Stimulated activated CD8-positive, alpha-beta memory T cell treated with anti-CD3 and anti-CD28 coated beads, Interleukin-15, amount 100 ng/mL, for 1 hour (primary cell): Measurements from ENCODE around the gene C22orf31.
A peak's percentile ranks its signal among the peaks of the same experiment; 100 is the strongest.
"Not testable (repeated sequence)": the region's sequence is repeated elsewhere in the genome, so short reads cannot be mapped to it uniquely, and the experiment has no call there.

Source experiments
- DNase-seq: peaks from one replicate; pipeline ENCODE4 v3.0.0-alpha.2; 2020; ENCODE audit warnings: low read depth

The C22orf31 gene

DNA sequence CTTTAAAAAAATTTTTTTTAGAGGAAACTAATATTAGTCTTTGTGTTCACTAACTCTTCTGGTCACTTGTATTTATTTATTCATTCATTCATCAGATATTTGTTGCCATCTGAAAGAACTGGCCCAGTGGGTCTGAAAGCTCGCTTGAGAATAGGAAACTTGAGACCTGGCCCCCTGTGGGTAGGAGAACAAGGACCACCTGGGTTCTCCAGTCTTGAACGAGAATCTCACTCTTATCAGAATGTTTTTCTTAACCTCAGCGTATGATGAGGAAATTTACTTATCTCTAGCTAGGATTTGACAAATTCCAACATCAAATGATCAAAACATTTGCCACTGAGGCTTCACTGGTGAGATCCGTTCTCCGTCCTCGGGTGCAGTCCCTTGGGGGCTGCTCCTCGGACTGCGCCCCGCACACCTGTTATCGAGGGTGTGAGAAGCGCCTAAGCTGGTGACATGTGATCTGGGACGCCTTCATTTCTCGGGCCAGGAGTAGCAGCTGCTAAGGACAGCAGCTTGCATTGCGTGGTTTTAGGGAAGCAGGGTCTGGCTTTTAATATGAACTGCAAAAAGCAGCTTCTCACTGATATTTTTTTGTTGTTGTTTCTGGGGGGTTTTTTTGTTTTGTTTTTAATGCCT is 6.3 kb downstream of the C22orf31 start:
- no peak for DNase-seq

DNA sequence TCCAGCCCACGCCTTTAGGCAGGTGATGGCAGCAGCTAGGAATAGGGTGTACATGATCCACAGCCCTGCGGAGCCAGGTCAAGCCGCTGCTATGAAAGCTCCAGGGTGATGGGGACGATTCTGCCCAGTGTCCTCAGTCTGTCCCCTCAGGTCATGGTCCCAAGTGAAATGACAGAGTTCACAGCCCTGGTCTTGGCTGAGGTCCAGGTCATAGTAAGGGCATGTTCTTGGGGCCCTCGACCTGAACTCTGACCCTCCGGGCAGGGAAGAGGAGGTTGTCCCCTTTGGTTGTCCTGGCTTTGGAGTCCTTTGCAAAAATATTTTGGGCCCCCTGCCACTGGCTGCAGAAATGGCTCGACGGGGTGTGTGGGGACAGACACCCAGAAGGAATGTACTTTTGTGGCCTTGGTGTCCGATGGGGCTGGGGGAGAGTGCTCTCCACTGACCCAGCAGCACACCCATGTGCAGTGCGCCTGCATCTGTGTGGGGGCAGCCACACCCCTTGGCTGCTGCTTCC is 7.3 kb downstream of the C22orf31 start:
- no peak for DNase-seq

DNA sequence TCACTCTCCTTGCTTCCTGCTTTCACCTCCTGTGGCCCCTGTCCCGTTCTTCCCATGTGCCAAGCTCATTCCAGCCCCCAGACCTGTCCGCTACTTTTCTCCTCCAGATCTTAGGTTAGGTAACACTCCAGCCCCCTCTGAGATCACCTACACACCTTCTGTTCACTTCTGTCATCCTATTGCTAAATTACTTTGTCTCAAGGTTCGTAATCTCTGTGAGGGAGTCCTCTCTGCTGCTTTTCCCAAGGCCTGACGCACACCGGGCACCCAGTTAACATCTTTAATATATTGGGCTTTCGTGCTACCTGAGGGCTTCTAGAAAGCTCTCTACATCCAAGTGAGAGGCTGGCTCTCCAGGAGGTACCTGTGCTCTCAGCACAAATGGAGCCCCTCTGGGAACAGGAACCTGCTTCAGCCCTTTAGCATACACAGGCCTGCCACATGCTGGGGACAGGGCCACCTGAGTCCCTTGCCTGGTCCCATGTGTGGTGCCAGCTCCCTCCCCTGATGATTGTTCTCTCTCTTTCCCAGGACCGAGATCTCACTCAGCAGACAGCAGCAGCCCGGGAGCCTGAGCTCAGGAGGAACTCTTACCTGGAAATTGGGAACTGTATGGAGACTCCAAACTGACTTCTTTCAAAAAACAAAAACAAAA is 8.5 kb downstream of the C22orf31 start:
- DNase-seq, result no peak

DNA sequence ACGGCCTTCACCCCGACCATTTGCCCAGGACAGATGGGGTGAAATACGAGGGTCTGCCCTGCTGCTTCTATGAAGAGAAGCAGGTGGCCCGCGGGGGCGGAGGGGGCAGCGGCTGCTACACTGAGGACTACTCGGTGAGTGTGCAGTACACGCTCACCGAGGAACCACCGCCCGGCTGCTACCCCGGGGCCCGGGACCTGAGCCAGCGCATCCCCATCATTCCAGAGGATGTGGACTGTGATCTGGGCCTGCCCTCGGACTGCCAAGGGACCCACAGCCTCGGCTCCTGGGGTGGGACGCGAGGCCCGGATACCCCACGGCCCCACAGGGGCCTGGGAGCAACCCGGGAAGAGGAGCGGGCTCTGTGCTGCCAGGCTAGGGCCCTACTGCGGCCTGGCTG is 11.2 kb downstream of the C22orf31 start:
- no peak for DNase-seq

DNA sequence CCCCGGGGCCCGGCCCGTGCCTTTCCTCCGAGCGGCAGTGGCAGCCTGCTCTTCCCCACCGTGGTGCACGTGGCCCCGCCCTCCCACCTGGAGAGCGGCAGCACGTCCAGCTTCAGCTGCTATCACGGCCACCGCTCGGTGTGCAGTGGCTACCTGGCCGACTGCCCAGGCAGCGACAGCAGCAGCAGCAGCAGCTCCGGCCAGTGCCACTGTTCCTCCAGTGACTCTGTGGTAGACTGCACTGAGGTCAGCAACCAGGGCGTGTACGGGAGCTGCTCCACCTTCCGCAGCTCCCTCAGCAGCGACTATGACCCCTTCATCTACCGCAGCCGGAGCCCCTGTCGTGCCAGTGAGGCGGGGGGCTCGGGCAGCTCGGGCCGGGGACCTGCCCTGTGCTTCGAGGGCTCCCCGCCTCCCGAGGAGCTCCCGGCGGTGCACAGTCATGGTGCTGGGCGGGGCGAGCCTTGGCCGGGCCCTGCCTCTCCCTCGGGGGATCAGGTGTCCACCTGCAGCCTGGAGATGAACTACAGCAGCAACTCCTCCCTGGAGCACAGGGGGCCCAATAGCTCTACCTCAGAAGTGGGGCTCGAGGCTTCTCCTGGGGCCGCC is 11.9 kb downstream of the C22orf31 start:
- DNase-seq, result no peak

DNA sequence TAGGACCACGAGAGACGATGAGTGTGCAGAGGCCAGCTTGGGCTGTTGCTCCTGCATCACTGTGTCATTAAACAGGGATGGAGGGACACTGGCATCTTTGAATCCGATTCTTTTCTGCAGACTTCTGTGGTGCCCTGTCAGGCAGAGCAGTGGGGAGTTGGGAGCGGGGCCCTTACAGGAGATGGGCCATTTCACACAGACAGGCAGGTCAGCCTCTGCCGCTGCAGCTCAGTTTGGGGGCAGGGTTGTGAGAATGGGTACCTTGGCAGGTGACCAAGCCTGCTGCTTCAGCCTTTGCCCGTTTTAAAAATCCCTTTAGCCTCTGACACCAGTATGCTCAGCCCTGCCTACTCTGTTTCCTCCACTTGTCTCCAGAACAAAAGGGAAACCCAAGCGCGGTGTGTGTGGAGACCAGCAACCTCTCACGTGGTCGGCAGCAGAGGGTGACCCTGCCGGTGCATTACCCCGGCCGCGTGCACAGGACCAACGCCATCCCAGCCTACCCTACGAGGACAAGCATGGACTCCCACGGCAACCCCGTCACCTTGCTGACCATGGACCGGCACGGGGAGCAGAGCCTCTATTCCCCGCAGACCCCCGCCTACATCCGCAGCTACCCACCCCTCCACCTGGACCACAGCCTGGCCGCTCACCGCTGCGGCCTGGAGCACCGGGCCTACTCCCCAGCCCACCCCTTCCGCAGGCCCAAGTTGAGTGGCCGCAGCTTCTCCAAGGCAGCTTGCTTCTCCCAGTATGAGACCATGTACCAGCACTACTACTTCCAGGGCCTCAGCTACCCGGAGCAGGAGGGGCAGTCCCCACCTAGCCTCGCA is 12.6 kb downstream of the C22orf31 start:
- DNase-seq, result no peak

DNA sequence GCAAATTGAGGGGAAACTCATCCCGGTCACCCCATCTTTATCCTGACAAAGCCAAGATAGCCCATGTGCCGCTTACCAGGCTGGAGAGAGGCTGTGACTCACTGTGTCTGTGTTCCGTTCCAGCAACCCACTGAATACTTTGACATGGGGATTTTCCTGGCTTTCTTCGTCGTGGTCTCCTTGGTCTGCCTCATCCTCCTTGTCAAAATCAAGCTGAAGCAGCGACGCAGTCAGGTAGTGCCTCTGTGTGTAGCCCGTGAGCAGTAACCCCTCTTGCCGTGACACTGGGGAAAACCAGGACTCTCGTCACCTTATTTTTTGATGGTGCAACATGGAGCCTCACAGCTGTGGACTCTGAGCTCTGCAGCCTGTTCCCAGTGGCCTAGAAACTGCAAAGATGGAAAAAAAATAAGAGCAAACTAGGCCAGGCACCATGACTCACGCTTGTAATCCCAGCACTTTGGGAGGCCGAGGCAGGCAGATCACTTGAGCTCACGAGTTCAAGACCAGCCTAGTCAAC is 16.9 kb downstream of the C22orf31 start:
- no peak for DNase-seq

DNA sequence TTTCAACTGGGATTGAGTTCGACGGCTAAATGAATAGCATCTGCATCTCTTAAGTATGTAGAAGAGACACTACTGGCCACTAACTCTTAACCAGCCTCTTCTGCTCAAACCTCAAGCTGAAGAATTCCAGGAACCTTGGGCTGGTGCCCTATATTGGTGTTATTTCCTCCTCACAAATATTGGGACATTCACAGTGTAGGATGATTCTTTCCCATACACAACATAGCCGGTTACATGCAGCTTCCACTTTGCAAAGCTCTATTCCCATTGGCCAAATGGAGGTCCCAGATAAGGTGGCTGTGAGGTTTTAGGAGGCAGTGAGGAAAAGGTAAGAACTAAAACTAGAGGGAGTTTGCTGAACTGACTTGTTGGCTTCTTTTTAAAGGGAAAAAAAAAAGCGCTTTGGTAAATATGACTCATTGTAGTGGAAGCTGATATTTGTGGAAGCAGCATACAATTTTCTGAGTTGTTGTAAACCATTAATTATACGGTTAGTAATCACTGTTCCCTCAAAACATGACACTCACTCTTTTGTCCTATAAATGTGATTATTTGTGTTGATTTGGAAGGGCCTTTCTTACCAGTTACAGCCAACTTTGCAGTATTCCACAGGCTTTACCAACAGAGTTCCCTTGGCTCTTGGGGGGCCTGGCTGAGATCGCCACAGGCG is 17.6 kb downstream of the C22orf31 start:
- DNase-seq, result no peak

DNA sequence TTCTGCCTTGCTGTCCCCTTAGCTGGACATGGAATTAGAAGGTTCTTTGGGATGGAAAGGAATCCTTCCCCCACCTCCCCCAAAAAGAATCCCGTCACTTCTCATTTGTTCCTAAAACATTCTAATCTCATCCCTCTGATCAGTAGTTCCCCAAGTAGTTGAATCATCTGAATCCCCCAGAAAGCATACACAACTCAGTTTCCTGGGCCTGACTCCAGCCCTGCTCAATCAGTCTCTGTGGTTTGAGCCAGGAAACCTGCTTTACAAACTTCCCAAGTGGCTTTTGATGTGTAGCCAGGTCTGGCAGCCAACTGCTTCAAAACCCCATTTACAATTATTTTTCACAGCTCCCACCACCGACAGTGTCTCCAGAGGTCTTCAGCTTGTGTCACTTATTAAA is 20.2 kb downstream of the C22orf31 start:
- no peak for DNase-seq

DNA sequence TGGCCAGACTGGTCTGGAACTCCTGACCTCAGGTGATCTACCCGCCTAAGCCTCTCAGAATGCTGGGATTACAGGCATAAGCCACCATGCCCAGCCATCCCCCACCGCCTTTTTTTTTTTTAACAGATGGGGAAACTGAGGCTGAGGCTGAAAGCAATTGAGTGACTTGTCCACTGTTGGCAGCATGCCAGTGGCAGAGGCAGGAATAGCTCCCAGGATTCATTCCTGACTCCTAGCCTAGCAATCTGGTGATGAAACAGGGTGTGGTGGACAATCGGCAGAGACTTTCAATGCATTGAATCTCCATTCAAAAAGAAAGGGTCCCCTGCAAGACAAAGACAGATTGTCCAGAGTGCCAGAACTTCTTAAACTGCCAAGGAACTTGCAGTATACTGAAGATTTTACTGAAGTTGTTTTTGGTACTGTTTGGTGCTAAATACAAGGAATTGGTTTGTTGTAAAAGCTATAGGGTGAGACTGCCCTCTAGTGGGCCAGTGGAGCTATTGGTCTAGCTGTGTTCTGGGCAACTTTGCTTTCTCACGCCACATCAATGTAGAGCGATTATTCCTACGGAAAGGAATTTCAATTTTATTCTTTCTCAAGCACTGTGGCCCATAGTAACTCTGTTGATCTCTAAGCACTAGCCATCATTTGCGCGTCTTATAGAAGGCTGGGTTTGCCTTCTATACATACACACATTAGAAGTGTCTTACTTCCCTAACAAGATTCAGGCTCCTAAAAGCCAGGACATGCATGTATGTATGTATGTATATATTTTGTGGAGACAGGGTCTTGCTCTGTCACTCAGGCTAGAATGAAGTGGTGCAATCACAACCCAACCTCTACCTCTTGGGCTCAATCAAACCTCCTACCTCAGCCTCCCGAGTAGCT is 21.0 kb downstream of the C22orf31 start:
- DNase-seq, result peak; percentile 27

DNA sequence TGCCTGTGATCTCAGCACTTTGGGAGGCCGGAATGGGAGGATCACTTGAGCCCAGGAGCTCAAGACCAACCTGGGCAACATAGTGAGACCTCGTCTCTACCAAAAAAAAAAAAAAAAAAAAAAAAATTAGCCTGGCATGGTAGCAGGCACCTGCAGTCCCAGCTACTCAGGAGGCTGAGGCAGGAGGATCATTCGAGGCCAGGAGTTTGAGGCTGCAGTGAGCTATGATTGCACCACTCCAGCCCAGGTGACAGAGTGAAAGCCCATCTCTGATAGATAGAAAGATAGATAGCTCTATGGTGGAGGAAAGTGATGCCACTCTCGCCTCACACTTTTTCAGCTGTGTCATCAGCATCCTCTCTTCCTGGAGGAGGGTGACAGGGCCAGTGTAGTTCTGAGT is 21.9 kb downstream of the C22orf31 start:
- DNase-seq, result not testable (repeated sequence)

DNA sequence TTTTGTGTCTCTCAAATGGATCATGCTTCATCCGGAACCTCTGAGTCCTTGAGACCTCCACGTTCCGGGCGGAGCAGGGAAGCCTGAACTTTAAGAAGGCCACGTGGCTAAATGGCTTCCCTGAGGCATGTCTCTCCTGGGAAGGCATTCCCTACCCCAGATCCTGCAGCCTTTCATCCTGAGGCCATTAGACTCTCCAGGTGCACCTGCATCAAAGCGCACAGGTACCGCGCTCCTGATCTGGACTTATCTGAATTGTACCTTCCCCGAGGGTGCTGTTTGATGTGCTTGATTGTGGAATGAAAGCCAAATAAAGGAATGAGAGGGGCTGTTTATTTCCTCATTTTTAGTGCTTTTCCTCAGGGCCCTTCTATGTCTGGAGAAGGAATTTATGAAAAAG is 22.5 kb downstream of the C22orf31 start:
- DNase-seq, result no peak

DNA sequence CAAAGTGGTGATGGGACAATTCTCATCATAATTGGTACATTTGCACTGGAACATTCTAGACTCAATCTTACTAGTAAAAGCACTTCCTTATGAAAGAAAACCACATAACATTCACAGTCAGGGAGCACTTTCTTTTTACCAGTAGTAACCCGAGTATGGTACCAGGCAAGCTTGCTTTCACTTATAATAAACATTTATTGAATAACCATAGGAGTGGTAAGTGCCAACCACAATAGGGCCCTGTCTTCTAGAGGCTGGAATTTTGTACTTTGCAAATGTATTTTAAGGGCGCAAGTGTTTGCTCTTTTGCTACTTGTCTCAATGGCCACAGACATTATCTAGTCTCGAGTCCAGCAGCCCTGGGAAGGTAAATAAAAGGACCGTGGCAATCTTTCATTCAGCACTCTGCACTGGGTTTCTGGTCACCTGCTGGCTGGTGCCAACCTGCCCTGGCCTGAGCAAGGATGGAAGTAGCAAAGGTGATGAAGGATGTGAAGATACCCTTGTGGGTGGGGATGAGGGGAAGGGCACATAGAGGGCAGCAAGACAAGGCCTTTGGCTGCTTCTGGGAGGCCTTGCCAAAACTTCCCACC is 24.2 kb downstream of the C22orf31 start:
- no peak for DNase-seq

DNA sequence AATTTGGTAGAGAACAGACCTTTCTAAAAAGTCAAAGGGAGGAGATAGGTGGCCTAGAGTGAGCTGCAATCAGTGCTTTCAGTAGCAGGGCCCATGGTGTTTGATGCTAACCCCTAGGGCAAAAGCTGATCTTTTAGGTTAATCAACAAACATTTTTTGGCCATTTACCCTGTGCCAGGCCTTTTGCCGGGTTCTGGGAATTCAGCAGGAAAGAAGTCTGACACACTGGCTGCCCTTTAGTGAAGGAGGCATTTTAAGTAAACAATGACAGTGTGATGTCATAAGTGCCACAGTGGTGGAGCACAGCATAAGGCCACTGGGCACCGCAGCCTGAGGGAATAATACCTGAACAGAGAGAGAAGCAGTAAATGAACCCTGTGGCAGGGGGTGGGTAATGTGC is 29.0 kb downstream of the C22orf31 start:
- no peak for DNase-seq

DNA sequence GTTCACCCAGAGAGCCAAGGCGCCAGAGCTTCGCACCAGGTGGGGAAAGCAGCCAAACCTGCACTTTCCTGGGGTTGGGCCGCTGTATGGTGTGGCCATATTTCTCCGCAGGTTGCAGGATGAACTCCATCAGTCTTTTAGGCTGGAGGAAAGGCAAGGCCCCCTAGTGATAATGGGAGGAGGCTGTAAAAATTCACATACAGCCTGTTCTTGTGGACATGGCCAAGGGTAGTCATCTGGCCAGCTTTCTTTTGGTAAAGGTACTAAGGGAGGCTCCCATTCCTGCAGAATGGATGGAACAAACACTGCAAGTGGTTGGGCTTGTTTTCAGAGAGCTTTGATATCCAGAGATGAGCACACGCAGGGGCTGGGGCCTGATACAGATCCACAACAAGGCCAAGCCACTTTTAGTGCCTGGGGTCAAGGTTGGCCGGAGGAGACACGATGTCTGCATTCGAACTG is 29.6 kb downstream of the C22orf31 start:
- no peak for DNase-seq

DNA sequence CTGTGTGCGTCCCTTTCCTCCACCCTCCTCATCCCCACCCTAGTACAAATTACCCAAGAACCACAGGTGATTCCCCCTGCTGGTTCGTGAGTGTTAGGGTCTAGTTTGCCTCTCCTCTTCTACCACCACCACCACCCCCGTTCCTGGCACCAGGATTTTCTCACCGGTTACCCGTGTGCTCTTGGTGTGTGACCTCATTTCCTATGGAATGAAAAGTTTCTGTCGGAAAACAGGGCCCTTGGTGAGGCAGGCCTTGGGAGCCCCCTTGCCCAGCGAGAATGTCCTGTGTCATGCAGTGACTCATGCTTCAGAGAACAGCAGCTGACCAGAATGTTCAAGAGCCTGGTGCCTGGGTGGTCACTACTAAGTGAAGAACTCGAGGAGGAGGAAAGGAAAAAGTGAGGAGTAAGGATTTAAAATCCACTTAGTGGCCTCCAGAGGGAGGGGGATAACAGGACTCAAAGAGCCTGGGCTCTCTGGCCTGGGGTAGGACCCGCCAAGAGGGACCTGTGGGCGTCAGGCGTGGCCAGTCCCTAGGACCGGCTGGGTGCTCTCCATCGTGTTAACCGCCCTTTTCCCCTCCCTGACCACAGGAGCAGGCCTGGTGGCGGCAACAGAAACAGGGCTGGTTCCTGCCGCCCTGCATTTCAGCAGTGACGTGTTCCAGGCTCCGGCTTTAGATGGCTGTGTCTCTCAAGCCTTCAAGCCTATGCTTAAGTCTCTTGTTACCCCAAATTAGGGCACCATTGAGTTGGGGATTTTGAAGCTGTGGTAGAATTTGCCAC is 30.2 kb downstream of the C22orf31 start:
- DNase-seq, result no peak

DNA sequence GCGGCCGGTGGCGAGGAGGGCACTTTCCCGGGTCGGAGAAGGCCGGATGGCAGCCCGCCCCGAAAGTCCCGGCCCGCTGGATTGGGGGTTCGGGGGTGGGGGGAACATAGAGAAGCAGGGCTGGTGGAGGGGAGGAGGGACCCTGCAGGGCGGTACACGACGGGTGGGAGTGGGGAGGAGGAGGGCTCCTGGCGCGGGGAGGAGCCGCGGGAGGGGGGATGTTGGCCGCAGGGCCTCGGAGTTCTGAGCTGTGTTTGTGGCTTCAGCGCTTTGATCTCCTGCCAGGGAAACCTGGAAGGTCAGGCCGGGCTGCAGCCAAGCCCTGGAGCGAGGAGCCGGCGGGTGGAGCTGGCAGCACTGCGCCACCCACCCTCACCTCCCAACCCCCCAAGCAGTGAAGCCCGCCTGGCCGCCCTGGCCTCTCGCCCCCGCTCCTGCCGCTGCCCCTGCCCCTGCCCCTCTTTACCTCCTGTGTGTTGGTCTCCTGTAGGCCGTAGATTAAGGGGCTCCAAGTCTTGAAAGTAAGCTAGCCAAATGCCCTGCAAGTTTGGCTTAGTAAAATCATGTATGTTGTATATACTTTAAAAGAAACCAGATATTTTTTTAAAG is 30.9 kb downstream of the C22orf31 start:
- DNase-seq, result no peak

DNA sequence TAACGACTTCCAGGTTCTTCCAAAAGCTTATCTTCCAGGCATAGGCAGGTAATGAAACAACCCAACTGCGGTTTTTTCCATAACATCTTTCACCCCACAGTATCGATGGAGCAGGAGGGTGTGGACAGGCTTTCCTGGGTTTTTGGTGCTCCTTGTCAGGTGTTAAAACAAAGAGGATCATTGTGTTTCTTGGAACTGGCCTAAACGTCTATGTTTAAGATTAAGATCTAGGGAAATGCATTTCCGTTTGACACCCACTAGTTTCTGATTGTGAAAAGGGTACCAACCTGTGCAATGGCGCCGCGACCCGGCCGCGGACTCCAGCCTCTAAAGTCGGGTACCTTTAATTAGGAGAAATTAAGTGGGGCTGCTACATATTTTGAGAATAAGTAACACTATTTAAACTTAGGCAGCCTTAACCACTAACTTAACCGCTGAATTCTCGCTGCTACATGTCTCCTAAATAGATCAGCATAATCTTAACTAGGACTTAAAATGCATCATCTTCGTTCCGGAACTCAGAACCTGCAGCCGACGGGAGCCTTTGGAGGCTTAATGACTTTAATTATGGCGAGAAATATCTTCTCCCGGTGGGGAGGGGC is 31.5 kb downstream of the C22orf31 start:
- no peak for DNase-seq
